Sigmoid colon (tissue), 7 donors: ENCODE results near the gene BGN. TPM values are rescaled to one million over a fixed set of nuclear protein-coding genes. Genes with fewer than 3 reads are reported as not detected.

Experiments used
- DNase-seq: peaks from one replicate; pipeline ENCODE4 v3.0.0-alpha.2; 2019
- H3K27ac ChIP-seq, 4 donors: fragments of 200-600 bp; sonication (generic); one replicate each; pipeline ENCODE4 v1.5.1; 2016 to 2019; ENCODE audit warnings: mild to moderate bottlenecking in 1 of 4
- H3K27me3 ChIP-seq, 3 donors: fragments of 200-600 bp; sonication (generic); one replicate each; pipeline ENCODE4 v1.5.1; 2019; ENCODE audit warnings: mild to moderate bottlenecking in 1 of 3
- H3K36me3 ChIP-seq, 4 donors: fragments of 200-600 bp; sonication (generic); one replicate each; pipeline ENCODE4 v1.5.1; 2016 to 2019
- H3K4me1 ChIP-seq, 4 donors: fragments of 200-600 bp; sonication (generic); one replicate each; pipeline ENCODE4 v1.5.1; 2017 to 2019
- H3K4me3 ChIP-seq, 4 donors: fragments of 200-600 bp; sonication (generic); one replicate each; pipeline ENCODE4 v1.5.1; 2017 to 2019; ENCODE audit warnings: mild to moderate bottlenecking in 2 of 4, moderate library complexity in 1 of 4
- H3K9me3 ChIP-seq, 4 donors: fragments of 200-600 bp in 3 of 4; sonication (generic) in 3 of 4; one replicate each; pipeline versions ENCODE4 v1.5.1 to v1.6.1; 2013 to 2019
- CTCF ChIP-seq, 4 experiments: fragments of 450-650 bp in 3 of 4; fragments of 200-600 bp in 1 of 4; IDR thresholded peaks; one replicate each; pipeline ENCODE4 v1.5.1; 2016 to 2019; ENCODE audit warnings: antibody characterized with exemption in 4 of 4, mild to moderate bottlenecking in 3 of 4, moderate library complexity in 2 of 4
- EP300 ChIP-seq, 4 donors: sonication (generic); formaldehyde crosslinking; IDR thresholded peaks; one replicate each; pipeline ENCODE4 v1.6.1; 2017; ENCODE audit warnings: antibody characterized with exemption in 4 of 4
- POLR2A ChIP-seq, 2 donors: fragments of 450-650 bp; IDR thresholded peaks; one replicate each; pipeline ENCODE4 v1.6.1; 2016; ENCODE audit warnings: antibody characterized with exemption in 2 of 2, mild to moderate bottlenecking in 2 of 2, moderate library complexity in 2 of 2
- POLR2AphosphoS5 ChIP-seq, 4 donors: sonication (generic); formaldehyde crosslinking; IDR thresholded peaks; one replicate each; pipeline ENCODE4 v1.6.1; 2017; ENCODE audit warnings: antibody characterized with exemption in 4 of 4
- WGBS, 2 donors: extraction: QIAGEN DNeasy Blood & Tissue Kit; methylation state at CpG; one replicate each; pipeline ENCODE4 v1.1.7; 2013; 5-methylcytosine and 5-hydroxymethylcytosine counted together
- intact Hi-C: fragments of 100-400 bp; cut with DNase I; formaldehyde crosslinking; loops from one replicate; pipeline ENCODE4 v1.15.1; 2023
- polyA plus RNA-seq, 3 donors: library from polyadenylated mRNA; stranded (reverse); fragments of 200-250 nt; gene quantifications; one replicate each; pipeline ENCODE4 v1.2.3, GENCODE V29; 2013
- total RNA-seq, 4 donors: library from RNA; depleted of rRNA; stranded (reverse); fragments of >200 nt; gene quantifications; one replicate each; pipeline ENCODE4 v1.1.0, GENCODE V29; 2016
- donor health status: healthy with polysubstance abuse.
- donor health status: Bipolar disorder and iron deficiency.
- donor health status: healthy.

The BGN gene
- total and polyA plus RNA-seq, 7 donors: 1.8 to 181 (median 9.0) TPM

GRCh38 chrX:153546386-153546785 lies 51.6 kb downstream of the BGN start:
- Histone ChIP-seq H3K4me3 (no peak overlapping the region), H3K9me3 (no peaks in the 10 kb centered on the region), H3K4me1 (no peaks in the 10 kb centered on the region), H3K27ac (no peak overlapping the region), H3K27me3 (peaks cover 0 to 2% (median 0%) of the 10 kb centered on the region in 3 donors), H3K36me3 (no peaks in the 10 kb centered on the region)
- 50 to 80% methylated on average over 11 of the region's 11 CpGs for WGBS, 2 donors
- intact Hi-C loops: no loop called here
- no peak for TF ChIP-seq CTCF (IDR thresholded peaks at IDR 0.05)
- no peak for TF ChIP-seq EP300 (IDR thresholded peaks at IDR 0.05)
- TF ChIP-seq POLR2A (IDR thresholded peaks at IDR 0.05): no peak
- TF ChIP-seq POLR2AphosphoS5 (IDR thresholded peaks at IDR 0.05): no peak
- DNase-seq: no peak

- WGBS, 2 donors: 33 to 55% methylated on average over 7 of the region's 7 CpGs
- Histone ChIP-seq H3K9me3 (no peaks in the 10 kb centered on the region), H3K4me3 (no peak overlapping the region), H3K4me1 (no peaks in the 10 kb centered on the region), H3K27me3 (peaks cover 0 to 2% (median 0%) of the 10 kb centered on the region in 3 donors), H3K36me3 (no peaks in the 10 kb centered on the region), H3K27ac (no peak overlapping the region)
- DNase-seq: no peak
- intact Hi-C loops: no loop called here
- TF ChIP-seq POLR2AphosphoS5 (IDR thresholded peaks at IDR 0.05) (no peak), EP300 (IDR thresholded peaks at IDR 0.05) (no peak), POLR2A (IDR thresholded peaks at IDR 0.05) (no peak), CTCF (IDR thresholded peaks at IDR 0.05) (no peak)
These were observed 52.4 kb downstream of the BGN start for GRCh38 chrX:153547195-153547594.

GRCh38 chrX:153549231-153549630 lies 54.5 kb downstream of the BGN start:
- no peaks in the 10 kb centered on the region for H3K36me3 ChIP-seq
- no peak overlapping the region for H3K27ac ChIP-seq
- H3K27me3 ChIP-seq: no peaks in the 10 kb centered on the region
- no peak overlapping the region for H3K4me3 ChIP-seq
- intact Hi-C loops: no loop called here
- no peak for TF ChIP-seq CTCF (IDR thresholded peaks at IDR 0.05)
- no peak for TF ChIP-seq EP300 (IDR thresholded peaks at IDR 0.05)
- TF ChIP-seq POLR2AphosphoS5 (IDR thresholded peaks at IDR 0.05): no peak
- no peak for TF ChIP-seq POLR2A (IDR thresholded peaks at IDR 0.05)
- WGBS, 2 donors: 77 to 91% methylated on average over 17 of the region's 17 CpGs
- H3K9me3 ChIP-seq: no peaks in the 10 kb centered on the region
- H3K4me1 ChIP-seq: no peaks in the 10 kb centered on the region
- no peak for DNase-seq

- 80 to 86% methylated on average over 16 of the region's 16 CpGs for WGBS, 2 donors
- Histone ChIP-seq H3K27me3 (no peaks in the 10 kb centered on the region), H3K36me3 (no peaks in the 10 kb centered on the region), H3K27ac (no peak overlapping the region), H3K4me3 (no peak overlapping the region), H3K9me3 (no peaks in the 10 kb centered on the region), H3K4me1 (no peaks in the 10 kb centered on the region)
- no peak for DNase-seq
- TF ChIP-seq EP300 (IDR thresholded peaks at IDR 0.05): no peak
- TF ChIP-seq CTCF (IDR thresholded peaks at IDR 0.05): no peak
- no peak for TF ChIP-seq POLR2A (IDR thresholded peaks at IDR 0.05)
- no peak for TF ChIP-seq POLR2AphosphoS5 (IDR thresholded peaks at IDR 0.05)
- intact Hi-C loops: no loop called here
These were observed 55.0 kb downstream of the BGN start for GRCh38 chrX:153549807-153550206.

- intact Hi-C loops: no loop called here
- Histone ChIP-seq H3K9me3 (no peaks in the 10 kb centered on the region), H3K4me1 (no peaks in the 10 kb centered on the region), H3K4me3 (no peak overlapping the region), H3K36me3 (no peaks in the 10 kb centered on the region), H3K27ac (no peak overlapping the region), H3K27me3 (no peaks in the 10 kb centered on the region)
- 69 to 82% methylated on average over 5 of the region's 5 CpGs for WGBS, 2 donors
- DNase-seq: no peak
- TF ChIP-seq POLR2AphosphoS5 (IDR thresholded peaks at IDR 0.05) (no peak), POLR2A (IDR thresholded peaks at IDR 0.05) (no peak), EP300 (IDR thresholded peaks at IDR 0.05) (no peak), CTCF (IDR thresholded peaks at IDR 0.05) (no peak)
These were observed 56.4 kb downstream of the BGN start for GRCh38 chrX:153551135-153551534.
